Measurements from ENCODE around the gene FHIP1A. TPM values are rescaled to one million over a fixed set of nuclear protein-coding genes. Genes with fewer than 3 reads are reported as not detected.
A peak's percentile ranks its signal among the peaks of the same experiment; 100 is the strongest.

FHIP1A gene
- total RNA-seq, 2 donors from 2014 or later, result 18.9 to 29.2 TPM

DNA sequence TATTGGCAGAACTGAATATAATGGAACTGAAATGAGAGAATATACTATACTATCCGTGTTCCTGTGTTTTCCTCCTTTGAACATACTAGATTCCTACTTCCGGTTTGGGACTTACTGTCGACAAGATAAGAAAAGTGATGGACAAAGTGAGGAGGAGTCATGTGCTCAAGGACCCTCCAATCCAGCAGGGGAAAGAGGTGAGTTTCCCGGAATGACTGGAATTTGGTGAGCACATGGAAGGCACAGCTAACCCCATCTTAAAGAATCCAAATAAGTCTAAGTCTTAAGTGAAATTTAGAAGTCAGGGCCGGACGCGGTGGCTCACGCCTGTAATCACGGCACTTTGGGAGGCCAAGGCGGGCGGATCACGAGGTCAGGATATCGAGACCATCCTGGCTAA, 47.0 kb upstream of the FHIP1A start:
- 94 to 99% methylated on average over 10 to 13 of the region's 13 CpGs for WGBS, 2 experiments (ENCODE audit: insufficient coverage in 1 of 2, insufficient read length in 1 of 2)
- H3K9ac ChIP-seq (ENCODE audit: extremely low read depth, low read length, poor library complexity, severe bottlenecking), result no peak overlapping the region
- Mint-ChIP-seq H3K27ac (no peak overlapping the region), H3K9me3 (no peaks in the 10 kb centered on the region), H3K4me1 (no peaks in the 10 kb centered on the region), H3K36me3 (ENCODE audit: low read depth) (no peaks in the 10 kb centered on the region), H3K27me3 (ENCODE audit: insufficient read depth) (no peaks in the 10 kb centered on the region), H3K4me3 (no peak overlapping the region)
- TF ChIP-seq, protein P1, sequence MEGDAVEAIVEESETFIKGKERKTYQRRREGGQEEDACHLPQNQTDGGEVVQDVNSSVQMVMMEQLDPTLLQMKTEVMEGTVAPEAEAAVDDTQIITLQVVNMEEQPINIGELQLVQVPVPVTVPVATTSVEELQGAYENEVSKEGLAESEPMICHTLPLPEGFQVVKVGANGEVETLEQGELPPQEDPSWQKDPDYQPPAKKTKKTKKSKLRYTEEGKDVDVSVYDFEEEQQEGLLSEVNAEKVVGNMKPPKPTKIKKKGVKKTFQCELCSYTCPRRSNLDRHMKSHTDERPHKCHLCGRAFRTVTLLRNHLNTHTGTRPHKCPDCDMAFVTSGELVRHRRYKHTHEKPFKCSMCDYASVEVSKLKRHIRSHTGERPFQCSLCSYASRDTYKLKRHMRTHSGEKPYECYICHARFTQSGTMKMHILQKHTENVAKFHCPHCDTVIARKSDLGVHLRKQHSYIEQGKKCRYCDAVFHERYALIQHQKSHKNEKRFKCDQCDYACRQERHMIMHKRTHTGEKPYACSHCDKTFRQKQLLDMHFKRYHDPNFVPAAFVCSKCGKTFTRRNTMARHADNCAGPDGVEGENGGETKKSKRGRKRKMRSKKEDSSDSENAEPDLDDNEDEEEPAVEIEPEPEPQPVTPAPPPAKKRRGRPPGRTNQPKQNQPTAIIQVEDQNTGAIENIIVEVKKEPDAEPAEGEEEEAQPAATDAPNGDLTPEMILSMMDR (conservative IDR thresholded peaks at IDR 0.05), result no peak
- H3K27ac ChIP-seq (ENCODE audit: low read depth, low read length), result no peak overlapping the region
- no peak for DNase-seq
- no peaks in the 10 kb centered on the region for H3K9me3 ChIP-seq (ENCODE audit: control insufficient read depth, low read length)
- H3K27me3 ChIP-seq (ENCODE audit: control insufficient read depth, insufficient read depth, low read length, poor library complexity, severe bottlenecking), result no peaks in the 10 kb centered on the region
- H3K4me1 ChIP-seq (ENCODE audit: control insufficient read depth, insufficient read depth, low read length), result no peaks in the 10 kb centered on the region
- H3K36me3 ChIP-seq (ENCODE audit: control insufficient read depth, insufficient read depth, low read length), result no peaks in the 10 kb centered on the region
- H3K4me3 ChIP-seq (ENCODE audit: low read length), result no peak overlapping the region

DNA sequence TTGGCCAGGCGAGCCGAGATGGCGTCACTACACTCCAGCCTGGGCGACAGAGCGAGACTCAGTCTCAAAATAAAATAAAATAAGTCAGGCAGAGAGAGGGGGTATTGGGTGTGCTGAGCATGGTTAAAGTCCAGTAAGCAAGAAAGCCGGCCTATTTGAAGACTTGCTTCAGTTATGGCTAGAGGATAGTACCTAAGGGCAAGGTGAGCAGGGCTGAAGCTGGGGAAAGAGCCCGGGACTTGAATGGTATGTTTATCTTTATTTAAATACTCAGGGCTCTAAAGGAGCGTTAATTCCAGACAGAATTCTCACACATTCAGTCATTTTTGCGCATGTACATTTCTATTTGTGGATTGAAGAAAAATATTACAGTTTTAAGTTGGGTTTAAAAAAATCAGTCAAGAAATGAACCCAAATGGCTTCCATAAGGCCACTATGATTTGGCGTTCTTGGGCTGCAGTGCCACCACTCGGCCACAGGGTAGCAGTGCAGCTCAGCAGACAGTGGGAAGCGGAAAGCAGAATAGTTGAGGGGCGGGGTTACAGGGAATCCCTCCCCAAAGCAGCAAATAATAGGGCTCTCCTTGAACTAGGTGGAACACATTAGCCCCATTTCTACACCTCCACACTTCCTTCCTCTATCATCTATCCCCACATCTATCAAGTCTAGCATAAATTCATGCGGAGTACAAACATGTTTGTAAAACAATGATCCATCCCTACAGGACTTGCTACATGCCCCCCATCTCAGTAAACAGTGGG, 46.4 kb upstream of the FHIP1A start:
- Mint-ChIP-seq H3K27me3 (ENCODE audit: insufficient read depth) (no peaks in the 10 kb centered on the region), H3K4me1 (no peaks in the 10 kb centered on the region), H3K27ac (no peak overlapping the region), H3K36me3 (ENCODE audit: low read depth) (no peaks in the 10 kb centered on the region), H3K9me3 (no peaks in the 10 kb centered on the region), H3K4me3 (no peak overlapping the region)
- H3K9ac ChIP-seq (ENCODE audit: extremely low read depth, low read length, poor library complexity, severe bottlenecking), result no peak overlapping the region
- H3K27ac ChIP-seq (ENCODE audit: low read depth, low read length), result no peak overlapping the region
- 46 to 54% methylated on average over 3 to 14 of the region's 14 CpGs for WGBS, 2 experiments (ENCODE audit: insufficient coverage in 1 of 2, insufficient read length in 1 of 2)
- peak; percentile 96 for DNase-seq
- H3K36me3 ChIP-seq (ENCODE audit: control insufficient read depth, insufficient read depth, low read length), result no peaks in the 10 kb centered on the region
- no peaks in the 10 kb centered on the region for H3K9me3 ChIP-seq (ENCODE audit: control insufficient read depth, low read length)
- TF ChIP-seq, protein P1 (conservative IDR thresholded peaks at IDR 0.05), result peak; percentile 98
- H3K4me1 ChIP-seq (ENCODE audit: control insufficient read depth, insufficient read depth, low read length), result no peaks in the 10 kb centered on the region
- no peaks in the 10 kb centered on the region for H3K27me3 ChIP-seq (ENCODE audit: control insufficient read depth, insufficient read depth, low read length, poor library complexity, severe bottlenecking)
- H3K4me3 ChIP-seq (ENCODE audit: low read length), result no peak overlapping the region

GRCh38 chr4:151376540-151376939, 32.4 kb upstream of the FHIP1A start:
- WGBS, 2 experiments (ENCODE audit: insufficient coverage in 1 of 2, insufficient read length in 1 of 2), result 67% methylated on average over 1 of the region's 1 CpG; no CpG with 5 or more reads in 1 of the 2 experiments
- Mint-ChIP-seq H3K27me3 (ENCODE audit: insufficient read depth) (no peaks in the 10 kb centered on the region), H3K36me3 (ENCODE audit: low read depth) (no peaks in the 10 kb centered on the region), H3K9me3 (peaks cover 18% of the 10 kb centered on the region), H3K27ac (no peak overlapping the region), H3K4me3 (no peak overlapping the region), H3K4me1 (no peaks in the 10 kb centered on the region)
- H3K4me1 ChIP-seq (ENCODE audit: control insufficient read depth, insufficient read depth, low read length), result no peaks in the 10 kb centered on the region
- no peaks in the 10 kb centered on the region for H3K36me3 ChIP-seq (ENCODE audit: control insufficient read depth, insufficient read depth, low read length)
- H3K4me3 ChIP-seq (ENCODE audit: low read length), result no peak overlapping the region
- TF ChIP-seq, protein P1 (conservative IDR thresholded peaks at IDR 0.05), result no peak
- H3K9ac ChIP-seq (ENCODE audit: extremely low read depth, low read length, poor library complexity, severe bottlenecking), result no peak overlapping the region
- peaks cover 7% of the 10 kb centered on the region for H3K9me3 ChIP-seq (ENCODE audit: control insufficient read depth, low read length)
- no peak for DNase-seq
- no peak overlapping the region for H3K27ac ChIP-seq (ENCODE audit: low read depth, low read length)
- H3K27me3 ChIP-seq (ENCODE audit: control insufficient read depth, insufficient read depth, low read length, poor library complexity, severe bottlenecking), result no peaks in the 10 kb centered on the region
